RWPE1 (cell line): ENCODE measurements around the gene PRKAA1.

ENCODE experiments used
- CTCF ChIA-PET: fragments of 350-600 bp; sonication (Branson Sonifier 250); formaldehyde crosslinking; extraction: SDS; loops from one replicate; lab custom pipeline; 2021; lab: Yijun Ruan, JAX
- POLR2A ChIA-PET: fragments of 400-600 bp; formaldehyde crosslinking; extraction: SDS; loops from one replicate; lab custom pipeline; 2020; ENCODE audit warnings: antibody characterized with exemption; ENCODE audit not compliant: low non-redundant PET; lab: Yijun Ruan, JAX
- DNase-seq: peaks from one replicate; pipeline ENCODE4 v3.0.0; 2012; ENCODE audit warnings: low spot score
- H3K27ac ChIP-seq: fragments of 450-650 bp; 2 replicates; pipeline ENCODE4 v1.5.1; 2017
- CTCF ChIP-seq: fragments of 450-650 bp; conservative IDR thresholded peaks from 2 replicates; pipeline ENCODE4 v1.5.1; 2017; ENCODE audit warnings: low read depth, mild to moderate bottlenecking

Gene PRKAA1

GRCh38 chr5:40775085-40775845, 22.9 kb downstream of the PRKAA1 start:
- no peak for DNase-seq
- ChIA-PET CTCF (no interaction called here), POLR2A (no interaction called here)
- no peak for TF ChIP-seq CTCF
- H3K27ac ChIP-seq: no peak overlapping the region

DNA sequence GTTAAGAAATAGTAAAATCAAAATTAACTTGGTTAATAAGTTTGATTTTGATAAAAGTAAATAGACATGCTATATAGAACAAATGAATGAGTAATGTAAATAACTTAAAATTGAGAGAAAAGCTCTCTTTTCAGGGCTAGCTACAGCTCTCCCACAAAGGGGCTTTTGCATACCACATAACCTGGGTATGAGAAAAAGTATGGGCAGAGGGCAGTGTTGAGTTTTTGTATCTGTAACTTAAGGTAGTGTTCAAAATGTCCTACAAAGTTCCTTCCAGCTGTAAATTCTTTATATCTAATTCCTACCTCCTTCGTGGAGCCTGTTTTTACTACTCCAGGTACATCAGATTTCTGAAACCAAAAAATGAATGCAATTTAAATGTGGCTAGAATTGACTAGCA, 23.6 kb downstream of the PRKAA1 start:
- CTCF ChIA-PET: no interaction called here

GRCh38 chr5:40770764-40771163, 27.4 kb downstream of the PRKAA1 start:
- no peak for TF ChIP-seq CTCF
- ChIA-PET POLR2A (interaction anchor here (0.7 kb wide), 1 partner anchor 295 kb away, joined by 3 read pairs; no protein-coding TSS in a partner anchor), CTCF (interaction anchor here (0.7 to 1.1 kb wide), 2 partner anchors 11 to 27 kb away, joined by 3 to 4 read pairs; no protein-coding TSS in a partner anchor)
- DNase-seq: no peak
- no peak overlapping the region for H3K27ac ChIP-seq

More for the DNA sequence above, 23.6 kb downstream of the PRKAA1 start:
- no peak for TF ChIP-seq CTCF
- POLR2A ChIA-PET: no interaction called here
- no peak overlapping the region for H3K27ac ChIP-seq
- DNase-seq: no peak

DNA sequence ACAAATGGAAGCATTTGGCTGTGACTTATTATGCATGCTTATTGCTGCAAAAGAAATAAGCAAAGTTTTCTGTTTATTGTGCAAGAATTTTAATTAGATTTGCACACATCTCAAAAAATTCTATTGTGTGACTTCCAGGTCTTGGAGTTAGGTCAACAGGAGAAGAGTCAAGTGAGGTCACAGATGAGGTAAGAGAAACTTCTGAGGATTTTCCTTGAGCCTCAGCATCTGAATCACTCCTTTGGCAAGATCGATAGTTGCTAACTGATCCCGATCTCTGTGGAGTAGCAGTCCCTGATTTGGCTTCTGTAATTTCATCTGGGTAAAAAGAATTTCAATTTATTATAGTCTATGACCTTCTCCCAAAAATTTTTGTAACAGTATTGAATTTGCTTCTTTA, 35.5 kb downstream of the PRKAA1 start:
- POLR2A ChIA-PET: no interaction called here
- no peak overlapping the region for H3K27ac ChIP-seq
- CTCF ChIA-PET: interaction anchor here (0.6 kb wide), 1 partner anchor 80 kb away, joined by 3 read pairs; no protein-coding TSS in a partner anchor
- TF ChIP-seq CTCF: no peak
- no peak for DNase-seq

- no peak for DNase-seq
- TF ChIP-seq CTCF: no peak
- no peak overlapping the region for H3K27ac ChIP-seq
- ChIA-PET POLR2A (no interaction called here), CTCF (no interaction called here)
These were observed 40.8 kb downstream of the PRKAA1 start for GRCh38 chr5:40757400-40757799.

- POLR2A ChIA-PET: no interaction called here
- peak; percentile 97 for DNase-seq
- TF ChIP-seq CTCF: peak; percentile 90
- CTCF ChIA-PET: interaction anchor here (0.6 to 1.0 kb wide), 3 partner anchors 35 to 1042 kb away, joined by 3 read pairs; no protein-coding TSS in a partner anchor
- peak within 1 kb of the TSS; percentile 93 for H3K27ac ChIP-seq
These were observed 42.5 kb downstream of the PRKAA1 start, which contains the start of gene TTC33 for GRCh38 chr5:40755407-40756365. Gene TTC33 (minus strand): TSS chr5:40755961. CDS start chr5:40747018, 8,943 bp downstream.
